Prostate gland (tissue), 2 donors: ENCODE results near the gene NEIL3.

Experiments
- CTCF ChIP-seq, 4 experiments: fragments of 200-600 bp in 2 of 4; fragments of 450-650 bp in 2 of 4; sonication (generic) in 2 of 4; IDR thresholded peaks; 1 replicate in 3 of 4; 2 replicates in 1 of 4; pipeline ENCODE4 v1.5.1; 2016 to 2019; ENCODE audit warnings: antibody characterized with exemption in 4 of 4, mild to moderate bottlenecking in 2 of 4, moderate library complexity in 2 of 4
- POLR2A ChIP-seq: fragments of 450-650 bp; IDR thresholded peaks from one replicate; pipeline ENCODE4 v1.6.1; 2016; ENCODE audit warnings: antibody characterized with exemption, mild to moderate bottlenecking

GRCh38 chr4:177356206-177356605, 46.5 kb downstream of the NEIL3 start:
- TF ChIP-seq POLR2A (no peak), CTCF (IDR thresholded peaks at IDR 0.05) (no peak)
